Adipose tissue (tissue), 3 donors: ENCODE results near the gene COL4A1. TPM values are rescaled to one million over a fixed set of nuclear protein-coding genes. Genes with fewer than 3 reads are reported as not detected.
A peak's percentile ranks its signal among the peaks of the same experiment; 100 is the strongest.

Experiments used
- H3K27ac ChIP-seq: one replicate; pipeline ENCODE4 v1.5.1; 2013; ENCODE audit warnings: low read depth, low read length
- WGBS, 3 donors: extraction: QIAGEN DNeasy Blood & Tissue Kit; methylation state at CpG; one replicate each; pipeline ENCODE4 v1.1.7; 2013; 5-methylcytosine and 5-hydroxymethylcytosine counted together
- polyA plus RNA-seq, 3 donors: library from polyadenylated mRNA; stranded (reverse); fragments of 200-250 nt; gene quantifications; one replicate each; pipeline ENCODE4 v1.2.3, GENCODE V29; 2013
- donor health status: healthy with polysubstance abuse.
- donor health status: Bipolar disorder and iron deficiency.
- donor health status: healthy.

The COL4A1 gene
- polyA plus RNA-seq, 3 donors = 103 to 773 (median 225) TPM

DNA sequence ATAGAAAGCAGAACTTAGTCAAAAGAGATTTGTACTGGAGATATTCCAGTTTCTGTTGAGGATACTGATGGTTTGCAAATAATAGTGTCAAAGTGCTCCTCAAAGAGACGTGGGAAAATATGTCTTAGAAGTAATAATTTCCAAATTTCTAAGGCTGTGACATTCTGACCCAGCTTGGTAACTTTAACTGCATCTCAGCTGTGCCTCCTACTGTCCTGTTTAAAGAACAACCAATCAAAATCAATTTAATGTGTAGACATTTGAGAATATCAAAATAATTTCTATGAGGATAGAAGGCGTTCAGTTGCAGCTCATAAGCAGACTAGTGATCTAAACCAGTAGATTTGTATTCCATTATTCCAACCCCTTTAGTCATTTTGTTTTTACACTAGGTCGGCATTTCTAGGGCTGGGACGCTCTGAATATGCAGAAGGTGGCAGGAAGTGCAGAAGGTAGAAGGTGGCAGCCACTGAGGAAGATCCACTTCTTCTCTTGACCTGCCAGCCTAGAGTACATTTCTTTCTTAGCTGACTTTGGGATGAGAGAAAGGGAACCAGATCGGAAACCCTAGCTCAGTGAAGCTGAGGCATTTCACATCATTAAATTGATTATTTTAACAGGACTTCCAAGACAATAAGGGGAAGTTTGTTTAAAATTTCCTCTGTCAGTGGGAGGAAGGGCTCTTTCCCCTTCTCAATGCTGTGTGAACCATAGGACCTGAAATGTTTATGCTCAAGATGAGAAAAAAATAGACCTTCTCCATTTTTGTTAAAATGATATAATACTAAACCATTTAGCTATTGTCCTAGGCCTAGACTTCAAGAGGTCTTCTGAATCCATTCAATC is 67.5 kb downstream of the COL4A1 start:
- H3K27ac ChIP-seq = no peak overlapping the region
- WGBS, 3 donors = 37 to 65% (median 47%) methylated on average over 5 of the region's 5 CpGs

DNA sequence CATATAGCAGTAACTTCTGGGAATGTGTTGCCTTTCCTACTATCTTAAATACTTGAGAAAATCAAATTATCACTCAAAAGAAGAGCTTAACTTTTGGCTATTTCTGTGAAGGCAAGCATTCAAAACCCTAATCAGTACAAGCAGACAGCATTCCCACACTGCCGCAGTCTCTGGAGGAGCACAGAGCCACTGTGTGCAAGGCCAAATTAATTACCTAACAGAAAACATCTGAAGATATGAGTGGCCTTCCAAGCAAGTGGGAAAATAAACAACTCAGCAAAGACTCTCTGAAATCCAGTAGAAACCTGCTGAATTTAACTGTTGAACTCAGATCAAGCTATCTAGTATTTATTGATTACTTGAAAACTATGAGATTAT is 68.2 kb downstream of the COL4A1 start:
- 0 to 40% (median 33%) methylated on average over 1 of the region's 1 CpG for WGBS, 3 donors
- no peak overlapping the region for H3K27ac ChIP-seq

DNA sequence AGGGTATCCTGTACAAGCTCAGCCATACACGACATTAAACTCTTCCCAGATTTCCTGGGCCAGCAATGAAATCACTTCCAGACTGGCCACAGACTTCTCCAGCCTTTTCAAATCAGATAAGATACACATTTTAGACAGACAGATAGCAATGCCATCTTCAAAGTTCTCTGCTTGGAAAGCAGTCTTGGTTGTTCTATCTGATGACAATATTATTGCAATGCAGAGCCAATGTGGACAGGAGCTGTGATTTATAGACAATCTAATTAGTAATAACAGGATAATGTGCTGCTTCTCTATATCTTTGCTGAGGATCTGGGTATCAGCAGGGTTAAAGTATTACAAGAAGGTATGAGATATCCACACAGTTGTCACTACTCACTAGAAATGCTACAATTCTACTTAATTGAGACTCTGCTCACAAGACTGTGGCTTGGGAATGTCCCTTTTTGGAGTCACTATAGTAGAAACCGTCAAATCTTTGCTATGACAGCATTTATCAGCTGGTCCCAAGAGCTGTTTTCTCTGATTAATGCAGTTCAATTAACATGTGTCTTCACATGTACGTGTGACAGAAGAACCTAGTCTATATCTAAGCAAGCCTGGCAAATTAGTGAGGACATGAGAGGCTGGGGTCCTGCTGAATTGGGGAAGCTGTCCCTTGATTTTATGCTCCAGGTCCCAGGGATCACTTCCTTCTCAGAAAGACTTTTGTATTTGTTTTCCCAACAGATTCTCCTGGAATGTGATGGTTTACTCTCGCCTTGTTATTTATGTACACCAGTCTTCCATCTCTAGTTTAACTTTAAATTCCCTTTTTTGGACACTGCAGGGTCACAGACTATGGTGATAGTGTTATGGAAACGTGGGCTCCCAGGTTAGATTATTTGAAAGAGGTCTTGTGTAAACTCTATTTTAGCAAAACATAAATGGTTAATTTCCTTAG is 68.8 kb downstream of the COL4A1 start:
- 45 to 59% (median 49%) methylated on average over 5 of the region's 5 CpGs for WGBS, 3 donors
- no peak overlapping the region for H3K27ac ChIP-seq

DNA sequence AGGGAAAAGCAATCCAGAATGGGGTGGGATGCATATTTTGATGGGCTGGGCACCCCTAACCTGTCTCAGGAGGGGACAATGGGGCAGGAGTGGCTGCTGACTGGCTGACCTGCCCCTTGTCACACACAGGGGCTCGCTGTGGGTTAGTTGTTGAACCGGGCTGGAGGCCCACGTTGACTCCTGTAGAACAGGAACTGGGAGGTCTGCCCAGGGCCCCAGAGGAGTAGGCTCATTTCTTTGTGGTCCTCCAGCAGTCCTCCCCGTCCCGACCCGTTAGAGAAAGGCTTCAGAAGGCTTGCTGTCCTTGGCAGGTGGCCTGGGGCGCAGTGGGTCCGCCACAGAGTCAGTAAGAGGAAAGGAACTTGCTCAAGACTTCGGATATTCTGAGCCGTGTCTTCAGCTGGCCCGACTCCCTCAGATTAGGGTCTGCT is 70.1 kb downstream of the COL4A1 start:
- H3K27ac ChIP-seq = no peak overlapping the region

DNA sequence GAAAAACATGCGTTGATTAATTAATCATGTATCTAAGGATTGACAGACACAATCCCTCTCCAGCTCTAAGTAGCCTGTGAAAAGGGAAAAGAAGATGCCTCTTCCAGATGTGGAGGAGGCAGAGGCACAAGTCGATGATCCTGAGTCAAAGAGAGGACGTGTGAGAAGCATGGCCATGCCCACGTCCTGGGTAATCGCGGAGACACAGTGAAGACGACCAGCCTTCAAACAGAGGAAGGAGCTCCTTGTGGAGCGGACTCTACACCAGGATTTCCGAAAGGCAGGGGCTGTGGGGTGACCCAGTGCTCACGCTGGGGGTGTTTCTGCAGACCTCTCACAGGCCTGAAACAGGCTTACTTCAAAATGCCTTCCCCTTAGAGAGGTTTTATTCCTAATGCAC is 70.5 kb downstream of the COL4A1 start:
- no peak overlapping the region for H3K27ac ChIP-seq
- 77 to 85% (median 82%) methylated on average over 10 of the region's 10 CpGs for WGBS, 3 donors

More for the DNA sequence above, 70.1 kb downstream of the COL4A1 start:
- WGBS, 3 donors = 42 to 72% (median 50%) methylated on average over 11 of the region's 11 CpGs

DNA sequence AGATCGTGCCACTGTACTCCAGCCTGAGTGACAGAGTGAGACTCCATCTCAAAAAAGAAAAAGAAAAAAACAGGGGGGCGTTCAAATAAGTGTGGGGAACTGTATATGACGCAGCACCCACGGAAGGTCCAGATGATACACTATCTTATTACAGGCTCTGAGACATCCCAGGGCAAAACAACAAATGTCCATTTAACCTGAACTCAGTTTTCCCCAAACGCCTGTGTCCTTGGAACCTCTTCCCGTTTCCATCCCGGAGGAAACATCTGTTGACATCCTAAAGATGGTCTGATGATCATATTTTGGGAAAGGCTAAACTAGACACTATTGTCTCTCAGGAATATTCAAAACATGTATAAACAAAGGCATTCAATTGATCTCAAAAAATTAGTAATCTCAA is 72.4 kb downstream of the COL4A1 start:
- no peak overlapping the region for H3K27ac ChIP-seq
- 69 to 77% (median 71%) methylated on average over 7 of the region's 7 CpGs for WGBS, 3 donors

DNA sequence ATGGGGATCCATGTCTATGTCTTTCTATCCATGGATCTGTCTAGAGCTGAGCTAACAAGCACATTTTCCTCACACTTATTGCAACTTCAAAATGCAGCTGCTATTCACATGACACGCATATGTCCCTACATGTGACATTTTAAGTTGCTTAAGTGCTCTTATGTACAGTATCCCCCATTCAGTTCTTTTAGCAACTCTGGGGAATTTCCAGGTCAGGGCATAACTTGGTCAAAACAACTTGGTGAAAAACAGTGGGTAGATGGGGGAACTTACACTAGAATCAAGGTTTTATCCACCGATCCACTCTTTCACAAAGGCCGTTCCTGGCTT is 73.0 kb downstream of the COL4A1 start:
- WGBS, 3 donors = 37 to 66% (median 55%) methylated on average over 3 of the region's 3 CpGs
- no peak overlapping the region for H3K27ac ChIP-seq

DNA sequence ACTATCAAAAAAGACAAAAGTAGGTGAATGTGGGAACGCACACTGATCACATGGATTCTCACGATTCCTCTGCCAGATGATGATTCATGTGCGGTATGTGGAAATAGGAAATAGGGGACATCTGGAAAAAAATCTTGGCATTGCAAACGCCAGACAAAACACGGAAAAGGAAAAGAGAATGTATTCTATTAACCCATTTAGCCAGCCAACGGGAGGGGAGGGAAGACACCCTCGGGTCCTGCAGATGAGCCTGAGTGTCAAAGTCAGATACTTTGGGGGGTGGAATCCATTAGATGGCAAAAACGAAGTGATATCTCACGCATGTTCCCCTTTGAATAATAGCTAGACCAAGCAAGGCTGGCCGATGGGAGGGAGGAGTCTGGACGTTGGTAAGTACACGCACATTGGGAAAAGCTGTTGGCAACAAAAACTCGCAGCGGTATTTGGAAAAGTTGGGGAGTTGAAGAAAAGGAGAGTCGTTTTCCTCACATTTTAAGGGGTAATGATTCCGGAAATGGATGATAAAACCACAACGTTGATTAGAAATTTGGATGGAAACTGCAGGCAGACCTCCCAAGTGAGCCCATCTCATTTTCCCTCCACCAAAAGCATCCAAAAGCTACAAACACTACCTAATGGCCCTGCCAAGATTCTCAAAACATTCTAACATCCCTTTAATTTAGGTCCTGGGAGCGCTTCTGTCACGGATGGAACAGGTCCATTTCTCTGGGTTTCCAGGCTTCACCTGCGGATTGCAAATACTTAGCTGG is 73.6 kb downstream of the COL4A1 start:
- 37 to 63% (median 48%) methylated on average over 20 of the region's 20 CpGs for WGBS, 3 donors

DNA sequence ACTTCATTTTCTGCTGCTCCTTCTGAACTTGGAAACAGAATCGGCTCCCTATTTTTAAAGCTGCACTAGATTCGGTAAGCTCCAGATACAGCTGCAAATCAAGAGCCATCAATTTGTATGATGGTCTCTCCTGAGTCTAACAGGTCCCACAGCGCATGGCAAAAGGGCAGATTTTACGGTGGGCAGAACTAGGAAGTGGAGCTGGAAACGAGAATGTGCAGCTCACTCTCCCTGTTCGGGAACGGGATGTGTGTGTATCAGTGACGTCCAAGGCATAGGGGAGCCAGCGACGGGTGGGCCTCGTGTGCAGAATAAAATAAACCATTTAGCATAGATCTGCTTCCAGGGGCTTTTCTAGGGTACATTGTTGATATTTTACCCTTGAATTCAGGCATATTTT is 74.2 kb downstream of the COL4A1 start:
- H3K27ac ChIP-seq = peak overlapping the region; percentile 43
- WGBS, 3 donors = 42 to 71% (median 52%) methylated on average over 11 of the region's 11 CpGs

More for the DNA sequence above, 73.6 kb downstream of the COL4A1 start:
- no peak overlapping the region for H3K27ac ChIP-seq

DNA sequence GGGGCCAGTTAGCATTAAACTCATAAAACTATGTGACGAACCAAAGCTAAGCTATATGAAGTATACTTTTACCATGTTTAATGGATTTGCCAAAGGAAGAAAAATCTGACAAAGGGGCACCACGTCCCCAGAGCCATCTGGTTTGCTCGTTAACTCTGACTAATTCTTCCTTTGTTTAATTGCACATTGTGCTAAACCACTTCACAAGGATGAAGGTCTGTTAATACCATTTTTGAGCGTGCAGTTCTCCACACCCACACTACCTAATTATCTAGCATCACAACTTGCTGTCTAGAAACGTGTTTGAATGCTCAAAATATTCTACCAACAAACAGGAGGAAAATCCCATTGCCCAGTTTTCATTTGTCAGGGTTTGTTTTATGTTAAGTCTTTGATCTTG is 74.8 kb downstream of the COL4A1 start:
- 56 to 72% (median 62%) methylated on average over 5 of the region's 5 CpGs for whole genome bisulfite sequencing, 3 donors

DNA sequence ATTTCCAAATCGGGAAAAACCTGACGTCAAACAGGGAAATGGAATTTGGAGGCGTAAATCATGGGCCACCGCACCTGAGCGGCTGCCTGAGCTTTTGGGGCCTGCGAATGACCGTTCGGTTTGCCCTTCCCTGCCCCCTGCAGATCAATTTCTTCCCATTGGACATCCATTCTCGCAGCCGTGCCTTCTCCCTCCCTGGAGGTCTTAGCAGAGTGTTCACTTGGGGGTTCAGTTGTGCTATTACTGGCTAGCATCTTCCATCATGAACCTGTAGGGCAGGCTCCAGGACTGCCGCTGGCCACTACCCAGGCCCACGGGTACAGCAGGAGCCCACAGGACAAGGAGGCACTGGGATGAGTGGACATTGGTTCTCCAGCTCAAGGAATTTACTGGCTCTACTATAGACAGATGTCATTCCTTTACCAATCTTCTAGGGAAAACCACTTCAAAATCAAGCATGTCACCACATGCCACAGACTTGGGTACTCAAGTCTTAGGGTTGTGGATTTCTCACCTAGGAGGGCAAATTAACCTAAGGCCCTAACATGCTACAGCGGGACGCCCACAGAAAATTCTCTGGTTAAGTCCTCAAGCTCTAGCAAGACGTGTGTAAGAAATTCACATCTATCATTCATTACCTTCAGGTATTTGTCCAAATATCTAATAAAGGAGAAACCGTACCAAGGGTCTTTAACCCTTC is 75.5 kb downstream of the COL4A1 start:
- WGBS, 3 donors = 79 to 89% (median 82%) methylated on average over 16 of the region's 16 CpGs
- H3K27ac ChIP-seq = no peak overlapping the region

More for the DNA sequence above, 74.8 kb downstream of the COL4A1 start:
- no peak overlapping the region for H3K27ac ChIP-seq

DNA sequence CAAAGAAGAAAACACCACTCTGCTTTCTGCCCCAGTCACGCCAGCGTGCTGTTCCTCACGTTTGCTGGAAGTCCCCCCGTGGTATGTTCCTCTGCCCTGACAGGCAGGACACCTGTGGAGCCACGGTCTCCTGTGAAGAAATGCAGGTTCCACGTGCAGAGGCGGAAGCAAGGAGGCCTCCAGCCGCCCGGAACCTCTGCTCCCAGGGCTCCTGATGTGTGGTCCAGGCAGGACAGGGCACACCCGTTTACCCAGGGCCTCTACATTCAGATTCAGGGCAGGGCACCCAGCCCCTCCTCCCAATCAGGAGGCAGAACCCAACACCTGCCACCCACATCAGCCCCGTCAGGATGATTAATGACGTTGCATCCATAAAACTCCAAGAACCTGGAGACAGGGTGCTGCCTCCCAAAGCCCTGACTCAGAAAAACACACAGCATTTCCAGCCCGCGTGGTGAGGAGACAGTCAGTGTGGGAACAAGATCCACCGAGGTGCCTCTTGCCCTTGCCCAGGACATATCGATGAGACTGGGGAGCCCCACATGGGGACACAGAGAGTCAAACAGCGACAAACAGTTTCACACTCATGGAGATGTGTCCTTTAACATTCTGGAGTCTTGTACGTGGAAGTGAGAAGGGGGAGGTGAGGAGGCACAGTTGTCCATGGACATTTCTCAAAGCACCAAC is 76.2 kb downstream of the COL4A1 start:
- no peak overlapping the region for H3K27ac ChIP-seq
- WGBS, 3 donors = 75 to 82% (median 79%) methylated on average over 18 of the region's 18 CpGs

DNA sequence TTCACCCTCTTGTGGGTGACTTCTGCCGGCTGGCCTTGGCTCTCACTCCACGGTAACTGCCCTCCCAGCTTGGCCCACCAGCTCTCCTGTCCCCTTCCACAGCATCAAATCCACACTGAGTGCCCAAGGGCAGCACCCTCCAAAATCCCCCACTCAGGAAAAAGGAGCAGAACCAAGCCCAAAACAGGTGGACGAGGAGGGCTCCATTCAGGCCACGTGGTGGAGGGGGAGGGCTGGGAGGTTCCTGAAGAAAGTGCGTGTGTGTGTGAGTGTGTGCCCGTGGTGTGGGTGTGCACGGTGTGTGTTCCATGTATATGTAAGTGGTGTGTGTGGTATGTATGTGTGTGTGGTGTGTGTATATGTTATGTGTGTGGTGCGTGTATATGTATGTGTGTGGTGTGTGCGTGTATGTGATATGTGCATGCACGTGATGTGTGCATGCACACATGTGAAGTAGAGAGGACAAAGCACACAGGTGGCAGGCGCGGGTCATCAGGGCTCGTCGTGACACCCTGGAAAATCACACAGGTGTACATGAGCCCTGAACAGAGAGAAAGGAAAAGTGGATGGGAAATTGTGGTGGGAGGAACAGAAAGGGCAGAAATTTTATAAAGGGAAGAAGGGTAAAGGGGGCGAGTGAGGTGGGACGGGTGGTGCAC is 76.9 kb downstream of the COL4A1 start:
- WGBS, 3 donors = 81 to 88% (median 86%) methylated on average over 16 of the region's 16 CpGs
- H3K27ac ChIP-seq = no peak overlapping the region

DNA sequence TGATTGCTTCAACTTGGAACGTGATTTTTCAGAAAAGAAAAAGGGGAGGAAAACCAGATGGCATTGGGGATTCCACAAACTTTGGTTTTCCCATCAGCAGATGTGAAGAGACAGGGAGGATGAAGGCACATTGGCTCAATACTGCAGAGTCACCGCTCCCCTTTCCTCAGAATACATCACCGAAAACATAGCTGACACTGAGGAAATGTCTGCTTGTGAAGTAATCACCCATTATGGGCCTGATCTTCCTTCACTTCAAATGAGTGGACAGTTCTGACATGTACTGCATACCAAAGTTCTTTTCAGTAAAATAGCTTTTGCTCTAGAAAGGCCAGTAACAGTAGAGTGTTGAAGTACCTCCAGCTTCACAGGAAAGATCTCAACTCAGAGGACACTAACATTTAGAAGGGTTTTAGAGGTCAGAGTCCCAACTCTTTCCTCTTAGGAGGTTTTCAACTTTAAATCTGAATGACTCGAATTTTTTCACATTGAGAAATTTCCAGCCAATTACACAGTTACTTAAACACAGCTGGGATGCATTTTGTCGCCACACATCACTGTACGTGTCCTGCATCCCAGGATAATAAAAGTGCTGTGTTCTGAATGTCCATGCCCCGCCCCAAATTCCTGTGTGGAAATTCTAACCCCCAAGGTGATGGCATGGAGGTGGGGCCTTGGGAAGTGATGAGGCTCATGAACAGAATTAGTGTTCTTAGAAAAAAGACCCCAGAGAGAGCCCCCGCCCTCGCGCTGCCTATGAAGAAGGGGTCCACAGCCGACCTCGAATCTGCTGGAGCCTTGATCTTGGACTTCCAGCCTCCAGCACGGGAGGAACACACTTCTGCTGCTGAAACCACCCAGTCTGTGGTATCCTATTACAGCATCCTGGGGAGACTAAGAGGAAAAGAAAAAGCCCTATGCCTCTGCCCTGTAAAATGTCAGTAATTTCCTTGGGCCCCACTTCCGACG is 77.7 kb downstream of the COL4A1 start:
- H3K27ac ChIP-seq = no peak overlapping the region
- 79 to 80% (median 79%) methylated on average over 15 of the region's 15 CpGs for WGBS, 3 donors

DNA sequence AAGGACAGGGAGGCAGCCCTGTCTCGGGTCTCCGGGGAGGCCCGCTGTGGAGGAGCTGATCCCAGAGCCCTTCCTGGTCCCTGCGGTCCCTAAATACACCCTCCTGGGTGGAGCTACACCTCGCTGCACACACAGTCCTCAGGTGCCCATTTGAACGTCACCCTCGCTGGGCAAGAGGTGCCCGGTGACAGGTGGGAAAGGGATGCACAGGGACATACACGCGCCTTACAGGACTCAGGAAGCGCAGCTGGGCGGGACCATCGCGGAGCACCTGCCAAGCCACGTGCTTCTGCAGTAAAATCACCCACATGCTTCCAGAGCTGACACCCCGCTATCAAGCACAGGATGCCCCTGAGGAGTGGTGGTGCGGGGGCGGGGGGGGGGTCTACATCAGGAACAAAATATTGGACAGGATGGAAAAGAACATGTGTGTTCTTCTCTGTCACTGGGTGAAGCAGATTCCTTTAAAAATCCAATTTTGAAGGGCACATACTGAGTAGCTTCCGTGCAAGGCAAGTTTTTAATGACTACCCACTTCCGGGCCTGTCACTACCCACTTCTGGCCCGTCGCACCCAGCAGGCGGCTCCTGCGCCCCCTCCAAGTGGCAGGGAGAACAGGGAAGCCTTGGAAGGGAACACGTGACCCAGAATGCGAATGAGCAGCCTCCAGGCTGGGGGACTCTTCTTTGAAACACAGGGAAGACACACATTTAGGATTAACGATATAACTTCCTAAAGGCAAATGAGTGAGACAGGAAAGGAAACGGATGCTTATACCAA is 78.9 kb downstream of the COL4A1 start:
- 79 to 88% (median 81%) methylated on average over 28 of the region's 28 CpGs for WGBS, 3 donors
- no peak overlapping the region for H3K27ac ChIP-seq
